ENCODE data around the gene TMEM130.

DNA sequence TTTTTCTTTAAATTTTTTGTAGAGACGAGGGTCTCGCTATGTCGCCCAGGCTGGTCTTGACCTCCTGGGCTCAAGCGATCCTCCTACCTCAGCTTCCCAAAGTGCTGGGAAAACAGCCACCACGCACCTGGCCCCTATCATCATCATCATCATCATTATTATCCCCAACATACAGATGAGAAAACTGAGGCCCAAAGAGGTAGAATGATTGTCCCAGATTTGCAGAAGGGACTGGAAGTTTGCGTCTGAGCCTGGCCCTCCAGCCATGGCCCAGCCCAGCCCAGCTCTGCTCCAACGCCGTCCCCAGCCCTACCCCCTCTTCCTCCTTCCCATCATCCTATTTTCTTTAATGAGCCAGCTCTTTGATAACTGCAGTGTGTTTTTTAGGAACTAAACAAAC is 34.9 kb downstream of the TMEM130 start:
- TF ChIP-seq SIN3A (IDR thresholded peaks at IDR 0.05; ENCODE audit: borderline replicate concordance, insufficient read depth, low read length), result no peak
- TF ChIP-seq POLR2AphosphoS5 (IDR thresholded peaks at IDR 0.05; ENCODE audit: low read depth, low read length), result no peak
- TF ChIP-seq REST (IDR thresholded peaks at IDR 0.05; ENCODE audit: insufficient read depth in 1 of 2, low read depth in 2 of 2, low read length in 2 of 2), result no peak
